GM12878 (cell line): ENCODE measurements around the gene UHRF1. TPM values are rescaled to one million over a fixed set of nuclear protein-coding genes. Genes with fewer than 3 reads are reported as not detected.

Source experiments
- ATF7 ChIP-seq: fragments of 450-650 bp; IDR thresholded peaks from 2 replicates; pipeline ENCODE4 v1.6.1; 2016; ENCODE audit warnings: low read depth, mild to moderate bottlenecking
- BHLHE40 ChIP-seq, 2 experiments: fragments of 450-650 bp in 1 of 2; IDR thresholded peaks; 2 replicates each; pipeline ENCODE4 v1.6.1; 2011 to 2017; ENCODE audit warnings: low read depth in 2 of 2, borderline replicate concordance in 1 of 2, improper control_type of control experiment in 1 of 2, low read length in 1 of 2, mild to moderate bottlenecking in 1 of 2
- CREB1 ChIP-seq: IDR thresholded peaks from 2 replicates; pipeline ENCODE4 v1.6.1; 2012; ENCODE audit warnings: low read depth, mild to moderate bottlenecking, inconsistent platforms
- EGR1 ChIP-seq, 2 experiments: IDR thresholded peaks; 1 replicate in 1 of 2; 2 replicates in 1 of 2; pipeline ENCODE4 v1.6.1; 2011 to 2012; ENCODE audit warnings: low read depth in 2 of 2, low read length in 2 of 2, borderline replicate concordance in 1 of 2, mild to moderate bottlenecking in 1 of 2, moderate library complexity in 1 of 2
- ESRRA ChIP-seq: IDR thresholded peaks from 2 replicates; pipeline ENCODE4 v1.6.1; 2012; ENCODE audit warnings: mild to moderate bottlenecking, low read length, improper control_type of control experiment
- IKZF1 ChIP-seq: fragments of 450-650 bp; conservative IDR thresholded peaks from 2 replicates; pipeline ENCODE4 v1.6.1; 2017; ENCODE audit warnings: antibody characterized with exemption, mild to moderate bottlenecking
- LARP7 ChIP-seq: fragments of 450-650 bp; IDR thresholded peaks from 2 replicates; pipeline ENCODE4 v1.6.1; 2017; ENCODE audit warnings: mild to moderate bottlenecking
- MAX ChIP-seq: IDR thresholded peaks from 2 replicates; pipeline ENCODE4 v1.6.1; 2012; ENCODE audit warnings: low read depth, low read length, improper control_type of control experiment
- NBN ChIP-seq: fragments of 450-650 bp; IDR thresholded peaks from 2 replicates; pipeline ENCODE4 v1.6.1; 2016
- POLR2AphosphoS5 ChIP-seq: IDR thresholded peaks from 2 replicates; pipeline ENCODE4 v1.6.1; 2011; ENCODE audit warnings: mild to moderate bottlenecking, low read length, inconsistent platforms
- RB1 ChIP-seq: fragments of 450-650 bp; formaldehyde crosslinking; IDR thresholded peaks from 2 replicates; pipeline ENCODE4 v1.6.1; 2017; ENCODE audit warnings: mild to moderate bottlenecking, borderline replicate concordance
- RUNX3 ChIP-seq: IDR thresholded peaks from 2 replicates; pipeline ENCODE4 v1.6.1; 2012; ENCODE audit warnings: low read length, inconsistent platforms
- SP1 ChIP-seq: IDR thresholded peaks from one replicate; pipeline ENCODE4 v1.6.1; 2011; ENCODE audit warnings: low read depth, low read length
- STAT3 ChIP-seq: IDR thresholded peaks from 2 replicates; pipeline ENCODE4 v1.6.1; 2011; ENCODE audit warnings: low read depth, low read length, improper control_type of control experiment
- TAF1 ChIP-seq: IDR thresholded peaks from 2 replicates; pipeline ENCODE4 v1.6.1; 2011; ENCODE audit warnings: mild to moderate bottlenecking, low read depth, low read length, borderline replicate concordance
- TCF12 ChIP-seq: IDR thresholded peaks from 2 replicates; pipeline ENCODE4 v1.6.1; 2011; ENCODE audit warnings: low read depth, mild to moderate bottlenecking, low read length
- ZNF217 ChIP-seq: fragments of 450-650 bp; IDR thresholded peaks from 2 replicates; pipeline ENCODE4 v1.6.1; 2017; ENCODE audit warnings: antibody characterized with exemption, mild to moderate bottlenecking
- ZZZ3 ChIP-seq: IDR thresholded peaks from 2 replicates; pipeline ENCODE4 v1.6.1; 2011; ENCODE audit warnings: low read depth; ENCODE audit not compliant: control insufficient read depth, insufficient read length
- polyA plus RNA-seq, 11 experiments: library from polyadenylated mRNA; depleted of rRNA in 4 of 11; unstranded in 6 of 11; stranded (reverse) in 5 of 11; fragments of >200 nt; fragmentation: Nextera tagmentation in 4 of 11; fragmentation: Illumina TruSeq in 1 of 11; extraction: Ambion mirVana in 4 of 11; extraction: Trizol in 1 of 11; gene quantifications; 1 replicate in 1 of 11; 2 replicates in 10 of 11; pipeline versions ENCODE4 v1.2.1 to v1.2.3, GENCODE V29; 2011 to 2016; ENCODE audit warnings: inconsistent platforms in 2 of 11, missing spikeins in 2 of 11, low read depth in 1 of 11
- total RNA-seq, 4 experiments: library from RNA; depleted of rRNA in 3 of 4; stranded (reverse); fragments of >200 nt in 3 of 4; fragmentation: Illumina TruSeq in 1 of 4; extraction: Trizol in 1 of 4; gene quantifications; 2 replicates each; pipeline versions ENCODE4 v1.2.1 to v1.2.3, GENCODE V29; 2013 to 2021
- TF ChIP-seq, protein P1 (sequence below): IDR thresholded peaks from 2 replicates; pipeline ENCODE4 v1.6.1; 2012; ENCODE audit warnings: low read depth, low read length, improper control_type of control experiment

UHRF1 gene
- total and polyA plus RNA-seq, 10 of the 15 experiments (the other 5 are each of a cell fraction or from before 2014, with no cell fraction given), result 13.0 to 109 (median 37.7) TPM

- TF ChIP-seq IKZF1 (peak; percentile 60), CREB1 (0 out of 2 replicates have a peak, but pooled peaks have one; percentile 16), POLR2AphosphoS5 (peak; percentile 70), NBN (no peak), ESRRA (no peak), STAT3 (no peak), RB1 (0 out of 2 replicates have a peak, but pooled peaks have one; percentile 52), TAF1 (peak; percentile 85), EGR1 (IDR thresholded peaks at IDR 0.05; ENCODE audit: borderline replicate concordance in 1 of 2, low read depth in 2 of 2, low read length in 2 of 2) (peak in 1 of 2 experiments; percentile 76; a peak in 2 of 3 replicates), ZNF217 (0 out of 2 replicates have a peak, but pooled peaks have one; percentile 17), LARP7 (peak; percentile 36; the same call in 1 of the 2 replicates), BHLHE40 (IDR thresholded peaks at IDR 0.05; ENCODE audit: borderline replicate concordance in 1 of 2, low read depth in 2 of 2, low read length in 1 of 2) (peak in 1 of 2 experiments; percentile 62; a peak in 2 of 4 replicates), MAX (no peak; the same call in 1 of the 2 replicates), ZZZ3 (no peak), ATF7 (no peak), SP1 (peak; percentile 51), TCF12 (0 out of 2 replicates have a peak, but pooled peaks have one; percentile 19), RUNX3 (peak; percentile 18; the same call in 1 of the 2 replicates)
- TF ChIP-seq, protein P1, sequence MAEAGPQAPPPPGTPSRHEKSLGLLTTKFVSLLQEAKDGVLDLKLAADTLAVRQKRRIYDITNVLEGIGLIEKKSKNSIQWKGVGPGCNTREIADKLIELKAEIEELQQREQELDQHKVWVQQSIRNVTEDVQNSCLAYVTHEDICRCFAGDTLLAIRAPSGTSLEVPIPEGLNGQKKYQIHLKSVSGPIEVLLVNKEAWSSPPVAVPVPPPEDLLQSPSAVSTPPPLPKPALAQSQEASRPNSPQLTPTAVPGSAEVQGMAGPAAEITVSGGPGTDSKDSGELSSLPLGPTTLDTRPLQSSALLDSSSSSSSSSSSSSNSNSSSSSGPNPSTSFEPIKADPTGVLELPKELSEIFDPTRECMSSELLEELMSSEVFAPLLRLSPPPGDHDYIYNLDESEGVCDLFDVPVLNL, result peak; percentile 57; the same call in 1 of the 2 replicates
These were observed at the start of gene UHRF1 (continued) for GRCh38 chr19:4909156-4909896.
